Activated naive CD8-positive, alpha-beta T cell treated with anti-CD3 and anti-CD28 coated beads, Interleukin-2, amount 50 U/mL, for 24 hours (primary cell): ENCODE results near the gene PCDHB12.
"Not testable (repeated sequence)": the region's sequence is repeated elsewhere in the genome, so short reads cannot be mapped to it uniquely, and the experiment has no call there.

Experiments
- ATAC-seq: fragments of 150-1000 bp; cut with Tn5 transposase; one replicate; pipeline ENCODE4 v1.10.0; 2021
- DNase-seq: peaks from one replicate; pipeline ENCODE4 v3.0.0; 2021
- H3K27ac Mint-ChIP-seq: one replicate; pipeline ENCODE4 v1.8.0; 2021; ENCODE audit warnings: mild to moderate bottlenecking, mixed read lengths
- H3K27me3 Mint-ChIP-seq: one replicate; pipeline ENCODE4 v1.8.0; 2021; ENCODE audit warnings: mixed read lengths
- H3K36me3 Mint-ChIP-seq: one replicate; pipeline ENCODE4 v1.8.0; 2021; ENCODE audit warnings: low read depth, mixed read lengths
- H3K4me1 Mint-ChIP-seq: one replicate; pipeline ENCODE4 v1.8.0; 2021; ENCODE audit warnings: mixed read lengths
- H3K4me3 Mint-ChIP-seq: one replicate; pipeline ENCODE4 v1.8.0; 2021; ENCODE audit warnings: mild to moderate bottlenecking, moderate library complexity, mixed read lengths
- H3K9me3 Mint-ChIP-seq: one replicate; pipeline ENCODE4 v1.8.0; 2021; ENCODE audit warnings: mixed read lengths

Gene PCDHB12

GRCh38 chr5:141208478-141208877 lies at the start of gene PCDHB12:
Gene PCDHB12 (plus strand): TSS chr5:141208719. CDS start chr5:141208908, 189 bp downstream.
- no peaks in the 10 kb centered on the region for H3K4me1 Mint-ChIP-seq
- ATAC-seq: no peak
- H3K9me3 Mint-ChIP-seq: no peaks in the 10 kb centered on the region
- no peak within 1 kb of the TSS for H3K27ac Mint-ChIP-seq
- DNase-seq: no peak
- H3K4me3 Mint-ChIP-seq: no peak within 1 kb of the TSS
- peaks cover 44% of the 10 kb centered on the region for H3K27me3 Mint-ChIP-seq
- H3K36me3 Mint-ChIP-seq: peaks cover 3% of the 10 kb centered on the region

- ATAC-seq: no peak
- Mint-ChIP-seq H3K27ac (no peak within 1 kb of the TSS), H3K4me3 (no peak within 1 kb of the TSS), H3K27me3 (peaks cover 38% of the 10 kb centered on the region), H3K4me1 (no peaks in the 10 kb centered on the region), H3K36me3 (peaks cover 5% of the 10 kb centered on the region), H3K9me3 (peaks cover 24% of the 10 kb centered on the region)
- DNase-seq: peak; percentile 19
These were observed 35.9 kb upstream of the PCDHB12 start, which contains the start of gene PCDHB7 for GRCh38 chr5:141172381-141173204. Gene PCDHB7 (plus strand): TSS chr5:141172644. CDS start chr5:141172836, 192 bp downstream.

- H3K36me3 Mint-ChIP-seq, DNase-seq, ATAC-seq, H3K4me1 Mint-ChIP-seq, H3K4me3 Mint-ChIP-seq, H3K27ac Mint-ChIP-seq: not testable (repeated sequence)
- Mint-ChIP-seq H3K9me3 (peaks cover 13% of the 10 kb centered on the region), H3K27me3 (peaks cover 23% of the 10 kb centered on the region)
These were observed 34.0 kb upstream of the PCDHB12 start for GRCh38 chr5:141174291-141175104.

- Mint-ChIP-seq H3K9me3 (peaks cover 20% of the 10 kb centered on the region), H3K4me3 (no peak overlapping the region), H3K36me3 (peaks cover 5% of the 10 kb centered on the region), H3K4me1 (no peaks in the 10 kb centered on the region), H3K27ac (no peak overlapping the region), H3K27me3 (peaks cover 24% of the 10 kb centered on the region)
- DNase-seq (no peak), ATAC-seq (no peak)
These were observed 32.6 kb upstream of the PCDHB12 start for GRCh38 chr5:141175933-141176332.

- H3K27ac Mint-ChIP-seq, ATAC-seq: not testable (repeated sequence)
These were observed 30.8 kb upstream of the PCDHB12 start, which contains the start of gene PCDHB8 for GRCh38 chr5:141177577-141178191. Gene PCDHB8 (plus strand): TSS chr5:141177790. CDS start chr5:141178035, 245 bp downstream.

GRCh38 chr5:141179371-141179770 lies 29.1 kb upstream of the PCDHB12 start:
- not testable (repeated sequence) for H3K4me1 Mint-ChIP-seq, H3K36me3 Mint-ChIP-seq, DNase-seq, H3K4me3 Mint-ChIP-seq, ATAC-seq, H3K27ac Mint-ChIP-seq
- Mint-ChIP-seq H3K9me3 (peaks cover 25% of the 10 kb centered on the region), H3K27me3 (peaks cover 30% of the 10 kb centered on the region)

More at GRCh38 chr5:141177577-141178191, 30.8 kb upstream of the PCDHB12 start, which contains the start of gene PCDHB8:
- not testable (repeated sequence) for H3K4me3 Mint-ChIP-seq, DNase-seq, H3K36me3 Mint-ChIP-seq, H3K4me1 Mint-ChIP-seq
- peaks cover 33% of the 10 kb centered on the region for H3K27me3 Mint-ChIP-seq
- peaks cover 22% of the 10 kb centered on the region for H3K9me3 Mint-ChIP-seq

DNA sequence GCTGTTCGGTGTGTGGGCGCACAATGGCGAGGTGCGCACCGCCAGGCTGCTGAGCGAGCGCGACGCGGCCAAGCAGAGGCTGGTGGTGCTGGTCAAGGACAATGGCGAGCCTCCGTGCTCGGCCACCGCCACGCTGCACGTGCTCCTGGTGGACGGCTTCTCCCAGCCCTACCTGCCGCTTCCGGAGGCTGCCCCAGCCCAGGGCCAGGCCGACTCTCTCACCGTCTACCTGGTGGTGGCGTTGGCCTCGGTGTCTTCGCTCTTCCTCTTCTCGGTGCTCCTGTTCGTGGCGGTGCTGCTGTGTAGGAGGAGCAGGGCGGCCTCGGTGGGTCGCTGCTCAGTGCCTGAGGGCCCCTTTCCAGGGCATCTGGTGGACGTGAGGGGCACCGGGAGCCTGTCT lies 28.6 kb upstream of the PCDHB12 start:
- not testable (repeated sequence) for H3K4me3 Mint-ChIP-seq, H3K27ac Mint-ChIP-seq, DNase-seq, ATAC-seq, H3K4me1 Mint-ChIP-seq, H3K36me3 Mint-ChIP-seq
- Mint-ChIP-seq H3K9me3 (peaks cover 29% of the 10 kb centered on the region), H3K27me3 (peaks cover 35% of the 10 kb centered on the region)

GRCh38 chr5:141180313-141180712 lies 28.2 kb upstream of the PCDHB12 start:
- H3K9me3 Mint-ChIP-seq: peaks cover 32% of the 10 kb centered on the region
- ATAC-seq (no peak), DNase-seq (no peak)
- H3K27ac Mint-ChIP-seq: no peak overlapping the region
- no peaks in the 10 kb centered on the region for H3K4me1 Mint-ChIP-seq
- H3K27me3 Mint-ChIP-seq: peaks cover 40% of the 10 kb centered on the region
- no peak overlapping the region for H3K4me3 Mint-ChIP-seq
- peaks cover 7% of the 10 kb centered on the region for H3K36me3 Mint-ChIP-seq

DNA sequence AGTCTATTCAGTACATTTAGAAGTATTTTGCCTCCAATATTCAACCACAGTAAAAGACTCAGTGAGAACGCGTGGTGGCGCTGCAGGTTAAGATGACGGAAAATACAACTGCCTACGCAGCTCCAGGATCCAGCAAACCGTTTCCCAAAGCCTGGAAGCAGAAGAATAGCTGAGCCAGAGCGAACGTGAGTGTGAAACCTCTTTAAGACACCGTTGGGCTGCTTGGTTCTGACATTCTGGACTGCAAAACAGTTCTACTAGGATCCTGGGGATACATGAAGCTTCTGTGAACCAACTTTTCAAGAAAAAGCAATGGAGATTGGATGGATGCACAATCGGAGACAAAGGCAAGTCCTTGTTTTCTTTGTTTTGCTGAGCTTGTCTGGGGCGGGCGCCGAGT lies 26.3 kb upstream of the PCDHB12 start, which contains the start of gene PCDHB16:
PCDHB16 (plus strand) TSS at position 140 of the 400 bp plus-strand sequence; CDS start at position 313, 173 bp downstream.
- peaks cover 10% of the 10 kb centered on the region for H3K36me3 Mint-ChIP-seq
- H3K4me3 Mint-ChIP-seq: no peak within 1 kb of the TSS
- H3K27me3 Mint-ChIP-seq: peaks cover 49% of the 10 kb centered on the region
- DNase-seq: no peak
- ATAC-seq: no peak
- peaks cover 37% of the 10 kb centered on the region for H3K9me3 Mint-ChIP-seq
- no peak within 1 kb of the TSS for H3K27ac Mint-ChIP-seq
- H3K4me1 Mint-ChIP-seq: peaks cover 4% of the 10 kb centered on the region

- Mint-ChIP-seq H3K36me3 (peaks cover 15% of the 10 kb centered on the region), H3K27me3 (peaks cover 58% of the 10 kb centered on the region), H3K9me3 (peaks cover 46% of the 10 kb centered on the region)
- not testable (repeated sequence) for H3K4me1 Mint-ChIP-seq, ATAC-seq, H3K27ac Mint-ChIP-seq, H3K4me3 Mint-ChIP-seq, DNase-seq
These were observed 24.2 kb upstream of the PCDHB12 start for GRCh38 chr5:141184117-141184855.

DNA sequence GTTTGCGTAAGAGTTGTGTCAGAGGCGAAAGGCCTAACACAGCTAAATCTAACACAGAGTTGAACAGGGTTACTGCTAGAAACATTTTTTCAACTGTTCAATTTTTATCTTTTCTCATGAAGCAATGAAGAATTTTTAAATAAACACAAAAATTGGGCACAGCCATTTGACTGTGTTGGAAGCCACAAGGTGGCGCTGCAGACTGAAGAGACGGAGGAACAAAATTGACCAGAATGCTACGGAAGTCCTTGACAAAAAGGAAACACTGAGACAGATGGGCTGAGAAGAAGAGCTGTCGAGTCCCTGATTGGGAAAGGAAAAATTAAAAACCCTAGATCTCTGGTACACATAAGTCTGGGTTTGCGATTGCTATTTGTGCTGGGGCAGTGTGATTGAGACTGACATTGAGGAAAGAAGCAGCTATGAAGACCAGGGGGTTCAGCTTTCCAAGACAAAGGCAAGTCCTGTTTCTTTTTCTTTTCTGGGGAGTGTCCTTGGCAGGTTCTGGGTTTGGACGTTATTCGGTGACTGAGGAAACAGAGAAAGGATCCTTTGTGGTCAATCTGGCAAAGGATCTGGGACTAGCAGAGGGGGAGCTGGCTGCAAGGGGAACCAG lies 21.5 kb upstream of the PCDHB12 start, which contains the start of gene PCDHB9:
PCDHB9 (plus strand) TSS at position 265 of the 616 bp plus-strand sequence; CDS start at position 423, 158 bp downstream.
- ATAC-seq (no peak), DNase-seq (peak; percentile 20)
- Mint-ChIP-seq H3K4me3 (peak within 1 kb of the TSS; percentile 30), H3K27me3 (peaks cover 55% of the 10 kb centered on the region), H3K36me3 (peaks cover 19% of the 10 kb centered on the region), H3K4me1 (peaks cover 4% of the 10 kb centered on the region), H3K27ac (no peak within 1 kb of the TSS), H3K9me3 (peaks cover 44% of the 10 kb centered on the region)

GRCh38 chr5:141188682-141189081 lies 19.8 kb upstream of the PCDHB12 start:
- not testable (repeated sequence) for H3K4me1 Mint-ChIP-seq, H3K27ac Mint-ChIP-seq, DNase-seq, ATAC-seq, H3K4me3 Mint-ChIP-seq
- H3K27me3 Mint-ChIP-seq: peaks cover 50% of the 10 kb centered on the region
- H3K9me3 Mint-ChIP-seq: peaks cover 35% of the 10 kb centered on the region
- peaks cover 21% of the 10 kb centered on the region for H3K36me3 Mint-ChIP-seq

DNA sequence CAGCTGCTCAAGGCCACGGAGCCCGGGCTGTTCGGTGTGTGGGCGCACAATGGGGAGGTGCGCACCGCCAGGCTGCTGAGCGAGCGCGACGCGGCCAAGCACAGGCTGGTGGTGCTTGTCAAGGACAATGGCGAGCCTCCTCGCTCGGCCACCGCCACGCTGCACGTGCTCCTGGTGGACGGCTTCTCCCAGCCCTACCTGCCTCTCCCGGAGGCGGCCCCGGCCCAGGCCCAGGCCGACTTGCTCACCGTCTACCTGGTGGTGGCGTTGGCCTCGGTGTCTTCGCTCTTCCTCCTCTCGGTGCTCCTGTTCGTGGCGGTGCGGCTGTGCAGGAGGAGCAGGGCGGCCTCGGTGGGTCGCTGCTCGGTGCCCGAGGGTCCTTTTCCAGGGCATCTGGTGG lies 19.4 kb upstream of the PCDHB12 start:
- H3K27me3 Mint-ChIP-seq: peaks cover 50% of the 10 kb centered on the region
- H3K4me3 Mint-ChIP-seq, H3K4me1 Mint-ChIP-seq, DNase-seq, ATAC-seq, H3K27ac Mint-ChIP-seq: not testable (repeated sequence)
- peaks cover 35% of the 10 kb centered on the region for H3K9me3 Mint-ChIP-seq
- H3K36me3 Mint-ChIP-seq: peaks cover 22% of the 10 kb centered on the region
